NCI-H345 treated with DMSO at 0.1 percent for 48 hours (cell line): ENCODE data around the gene GNB1L.
A peak's percentile ranks its signal among the peaks of the same experiment; 100 is the strongest.

Experiments
- DNase-seq: peaks from one replicate; lab custom pipeline; 2025; ENCODE audit not compliant: unreplicated experiment; lab: John Stamatoyannopoulos, UW

The GNB1L gene

GRCh38 chr22:19866665-19867009 is 12.0 kb upstream of the GNB1L start:
- DNase-seq, result no peak

GRCh38 chr22:19865141-19865829 is 10.6 kb upstream of the GNB1L start:
- DNase-seq, result no peak

GRCh38 chr22:19864538-19865106 is 9.9 kb upstream of the GNB1L start:
- DNase-seq, result no peak

GRCh38 chr22:19863571-19863970 is 8.9 kb upstream of the GNB1L start:
- DNase-seq, result no peak

- no peak for DNase-seq
Observed at GRCh38 chr22:19862619-19863246, 8.1 kb upstream of the GNB1L start.

- DNase-seq, result no peak
Observed at GRCh38 chr22:19859861-19860510, 5.3 kb upstream of the GNB1L start.

- DNase-seq, result no peak
Observed at GRCh38 chr22:19857382-19857781, 2.7 kb upstream of the GNB1L start.

- peak; percentile 31 for DNase-seq
Observed at GRCh38 chr22:19855504-19856409, 1.1 kb upstream of the GNB1L start.

- DNase-seq, result no peak
Observed at GRCh38 chr22:19853879-19854777, 546 bp downstream of the GNB1L start.

- no peak for DNase-seq
Observed at GRCh38 chr22:19853058-19853878, 1.4 kb downstream of the GNB1L start.

- no peak for DNase-seq
Observed at GRCh38 chr22:19852177-19852781, 2.4 kb downstream of the GNB1L start.

- DNase-seq, result no peak
Observed at GRCh38 chr22:19851291-19852176, 3.1 kb downstream of the GNB1L start.

- no peak for DNase-seq
Observed at GRCh38 chr22:19850763-19851109, 3.9 kb downstream of the GNB1L start.

GRCh38 chr22:19849835-19850762 is 4.6 kb downstream of the GNB1L start:
- no peak for DNase-seq

- DNase-seq, result no peak
Observed at GRCh38 chr22:19848298-19849224, 6.1 kb downstream of the GNB1L start.

- no peak for DNase-seq
Observed at GRCh38 chr22:19847345-19847632, 7.4 kb downstream of the GNB1L start.
